ENCODE results near the gene ETNK2.

DNA sequence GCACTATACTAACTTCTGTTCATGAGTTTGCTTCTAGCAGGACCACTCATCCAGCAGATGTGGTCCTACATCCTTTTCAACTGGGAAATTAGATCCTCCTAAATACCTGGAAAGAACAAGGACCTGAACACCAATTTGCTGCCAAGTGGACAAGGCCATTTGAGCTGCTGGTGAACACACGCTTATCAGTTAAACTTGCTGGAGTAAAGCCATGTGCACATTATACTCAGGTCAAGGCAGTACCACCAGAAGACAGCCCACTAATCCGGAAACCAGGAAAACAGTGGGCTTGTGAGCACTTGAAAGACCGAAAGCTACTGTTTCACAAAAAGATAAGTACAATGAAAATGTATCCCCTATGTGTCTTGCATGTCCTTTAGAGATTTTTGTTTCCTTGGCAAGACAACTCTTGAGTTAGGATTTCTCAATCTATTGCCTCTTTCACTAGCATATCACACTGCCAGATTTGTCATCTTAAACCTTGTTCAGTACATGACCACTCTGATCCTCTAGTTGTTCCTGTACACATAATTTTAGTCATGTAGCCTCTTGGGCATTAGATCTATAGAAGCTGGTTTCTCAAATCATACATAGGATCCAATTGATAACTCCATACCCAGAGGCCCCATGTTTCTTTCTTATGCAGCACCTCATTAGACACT is 18.8 kb upstream of the ETNK2 start:
- TF ChIP-seq POLR2A (IDR thresholded peaks at IDR 0.05): no peak
- TF ChIP-seq, protein P1, sequence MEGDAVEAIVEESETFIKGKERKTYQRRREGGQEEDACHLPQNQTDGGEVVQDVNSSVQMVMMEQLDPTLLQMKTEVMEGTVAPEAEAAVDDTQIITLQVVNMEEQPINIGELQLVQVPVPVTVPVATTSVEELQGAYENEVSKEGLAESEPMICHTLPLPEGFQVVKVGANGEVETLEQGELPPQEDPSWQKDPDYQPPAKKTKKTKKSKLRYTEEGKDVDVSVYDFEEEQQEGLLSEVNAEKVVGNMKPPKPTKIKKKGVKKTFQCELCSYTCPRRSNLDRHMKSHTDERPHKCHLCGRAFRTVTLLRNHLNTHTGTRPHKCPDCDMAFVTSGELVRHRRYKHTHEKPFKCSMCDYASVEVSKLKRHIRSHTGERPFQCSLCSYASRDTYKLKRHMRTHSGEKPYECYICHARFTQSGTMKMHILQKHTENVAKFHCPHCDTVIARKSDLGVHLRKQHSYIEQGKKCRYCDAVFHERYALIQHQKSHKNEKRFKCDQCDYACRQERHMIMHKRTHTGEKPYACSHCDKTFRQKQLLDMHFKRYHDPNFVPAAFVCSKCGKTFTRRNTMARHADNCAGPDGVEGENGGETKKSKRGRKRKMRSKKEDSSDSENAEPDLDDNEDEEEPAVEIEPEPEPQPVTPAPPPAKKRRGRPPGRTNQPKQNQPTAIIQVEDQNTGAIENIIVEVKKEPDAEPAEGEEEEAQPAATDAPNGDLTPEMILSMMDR (IDR thresholded peaks at IDR 0.05): no peak
